ENCODE measurements around the gene SPTA1.
"Not testable (repeated sequence)": the region's sequence is repeated elsewhere in the genome, so short reads cannot be mapped to it uniquely, and the experiment has no call there.

The SPTA1 gene

GRCh38 chr1:158686111-158687009, at the start of gene SPTA1:
SPTA1 (minus strand) TSS chr1:158686715; CDS start chr1:158686517, 198 bp downstream.
- DNase-seq: no peak

- DNase-seq: no peak
Measured at GRCh38 chr1:158735848-158736247, 49.3 kb upstream of the SPTA1 start.

GRCh38 chr1:158732524-158732923, 46.0 kb upstream of the SPTA1 start:
- no peak for DNase-seq

GRCh38 chr1:158731707-158732106, 45.2 kb upstream of the SPTA1 start:
- DNase-seq: no peak

GRCh38 chr1:158730453-158730852, 43.9 kb upstream of the SPTA1 start:
- no peak for DNase-seq

GRCh38 chr1:158728510-158729225, 42.2 kb upstream of the SPTA1 start:
- DNase-seq: no peak

GRCh38 chr1:158724442-158724841, 37.9 kb upstream of the SPTA1 start:
- DNase-seq: no peak

GRCh38 chr1:158720620-158721019, 34.1 kb upstream of the SPTA1 start, which contains the start of gene OR6K3:
OR6K3 (minus strand) TSS chr1:158720720; CDS start chr1:158718115, 2,605 bp downstream.
- no peak for DNase-seq

- no peak for DNase-seq
Measured at GRCh38 chr1:158719664-158720063, 33.1 kb upstream of the SPTA1 start.

GRCh38 chr1:158717344-158717743, 30.8 kb upstream of the SPTA1 start:
- no peak for DNase-seq

GRCh38 chr1:158716335-158716734, 29.8 kb upstream of the SPTA1 start:
- DNase-seq: no peak

- no peak for DNase-seq
Measured at GRCh38 chr1:158714754-158715153, 28.2 kb upstream of the SPTA1 start.

- DNase-seq: no peak
Measured at GRCh38 chr1:158711098-158711497, 24.6 kb upstream of the SPTA1 start.

GRCh38 chr1:158706096-158706495, 19.6 kb upstream of the SPTA1 start:
- DNase-seq: no peak

- no peak for DNase-seq
Measured at GRCh38 chr1:158700552-158700951, 14.0 kb upstream of the SPTA1 start, which contains the start of gene OR6K2. OR6K2 (minus strand) TSS chr1:158700652; CDS start chr1:158700652, 0 bp downstream.

GRCh38 chr1:158694596-158694995, 8.1 kb upstream of the SPTA1 start:
- no peak for DNase-seq

- no peak for DNase-seq
Measured at GRCh38 chr1:158692356-158692755, 5.8 kb upstream of the SPTA1 start.

GRCh38 chr1:158691907-158692306, 5.4 kb upstream of the SPTA1 start:
- DNase-seq: no peak

GRCh38 chr1:158691149-158691548, 4.6 kb upstream of the SPTA1 start:
- not testable (repeated sequence) for DNase-seq

- no peak for DNase-seq
Measured at GRCh38 chr1:158689875-158690274, 3.4 kb upstream of the SPTA1 start.

- DNase-seq: no peak
Measured at GRCh38 chr1:158689110-158689509, 2.6 kb upstream of the SPTA1 start.

- not testable (repeated sequence) for DNase-seq
Measured at GRCh38 chr1:158688343-158688742, 1.8 kb upstream of the SPTA1 start.

- no peak for DNase-seq
Measured at GRCh38 chr1:158687037-158687436, 522 bp upstream of the SPTA1 start.

- no peak for DNase-seq
Measured at GRCh38 chr1:158685085-158685484, 1.4 kb downstream of the SPTA1 start.

All from NCI-H446 treated with DMSO at 0.1 percent for 48 hours (cell line).